SK-N-MC (cell line): Measurements from ENCODE around the gene PIK3C2G.

Source experiments
- DNase-seq: peaks from one replicate; pipeline ENCODE4 v3.0.0-alpha.2; 2011; ENCODE audit warnings: low read depth, low spot score
- H3K27ac ChIP-seq: fragments of 200-600 bp; sonication (generic); 2 replicates; pipeline ENCODE4 v1.5.1; 2016; ENCODE audit warnings: mixed run types
- H3K36me3 ChIP-seq: fragments of 200-600 bp; sonication (generic); 2 replicates; pipeline ENCODE4 v1.6.1; 2017; ENCODE audit warnings: antibody characterized with exemption, low read length, mixed read lengths; ENCODE audit not compliant: insufficient read depth
- H3K4me3 ChIP-seq: fragments of 200-600 bp; sonication (generic); 2 replicates; pipeline ENCODE4 v1.5.1; 2016
- H3K9ac ChIP-seq: fragments of 200-600 bp; sonication (generic); 2 replicates; pipeline ENCODE4 v1.8.0; 2017; ENCODE audit warnings: mixed run types, mixed read lengths; ENCODE audit not compliant: insufficient read length
- H3K9me3 ChIP-seq: fragments of 200-600 bp; sonication (generic); 2 replicates; pipeline ENCODE4 v1.6.1; 2017; ENCODE audit warnings: low read depth, mild to moderate bottlenecking, antibody characterized with exemption, low read length, moderate library complexity, mixed read lengths
- EZH2 ChIP-seq: fragments of 200-600 bp; sonication (generic); IDR thresholded peaks from one replicate; pipeline ENCODE4 v1.6.1; 2017; ENCODE audit warnings: antibody characterized with exemption
- FOXP2 ChIP-seq: optimal IDR thresholded peaks from 2 replicates; pipeline ENCODE3; 2011; ENCODE audit warnings: mild to moderate bottlenecking, moderate library complexity; ENCODE audit not compliant: insufficient read depth; ENCODE audit errors: extremely low read length, control extremely low read depth
- POLR2AphosphoS5 ChIP-seq: IDR thresholded peaks from 2 replicates; pipeline ENCODE4 v1.6.1; 2012; ENCODE audit warnings: mild to moderate bottlenecking, low read depth, low read length, borderline replicate concordance

PIK3C2G gene

GRCh38 chr12:18589316-18589715 lies 328.0 kb downstream of the PIK3C2G start:
- DNase-seq, result no peak
- Histone ChIP-seq H3K9me3 (no peaks in the 10 kb centered on the region), H3K4me3 (no peak overlapping the region), H3K36me3 (no peaks in the 10 kb centered on the region), H3K27ac (no peak overlapping the region), H3K9ac (no peak overlapping the region)
- no peak for TF ChIP-seq FOXP2
- no peak for TF ChIP-seq EZH2
- TF ChIP-seq POLR2AphosphoS5, result no peak

GRCh38 chr12:18591473-18591872 lies 330.2 kb downstream of the PIK3C2G start:
- no peak for TF ChIP-seq FOXP2
- no peak for TF ChIP-seq POLR2AphosphoS5
- TF ChIP-seq EZH2, result no peak
- Histone ChIP-seq H3K9ac (no peak overlapping the region), H3K27ac (no peak overlapping the region), H3K9me3 (no peaks in the 10 kb centered on the region), H3K36me3 (no peaks in the 10 kb centered on the region), H3K4me3 (no peak overlapping the region)
- no peak for DNase-seq

GRCh38 chr12:18595412-18595811 lies 334.1 kb downstream of the PIK3C2G start:
- no peak overlapping the region for H3K4me3 ChIP-seq
- DNase-seq, result no peak
- H3K9ac ChIP-seq, result no peak overlapping the region
- no peaks in the 10 kb centered on the region for H3K9me3 ChIP-seq
- H3K27ac ChIP-seq, result no peak overlapping the region
- no peak for TF ChIP-seq FOXP2
- no peak for TF ChIP-seq EZH2
- TF ChIP-seq POLR2AphosphoS5, result no peak
- H3K36me3 ChIP-seq, result no peaks in the 10 kb centered on the region

- no peaks in the 10 kb centered on the region for H3K36me3 ChIP-seq
- no peak overlapping the region for H3K9ac ChIP-seq
- no peak for DNase-seq
- H3K4me3 ChIP-seq, result no peak overlapping the region
- H3K9me3 ChIP-seq, result no peaks in the 10 kb centered on the region
- no peak overlapping the region for H3K27ac ChIP-seq
- TF ChIP-seq FOXP2 (no peak), EZH2 (no peak), POLR2AphosphoS5 (no peak)
Observed at GRCh38 chr12:18601962-18602361, 340.6 kb downstream of the PIK3C2G start.

- H3K9ac ChIP-seq, result no peak overlapping the region
- no peaks in the 10 kb centered on the region for H3K9me3 ChIP-seq
- H3K27ac ChIP-seq, result no peak overlapping the region
- no peak for TF ChIP-seq POLR2AphosphoS5
- no peak for TF ChIP-seq EZH2
- TF ChIP-seq FOXP2, result no peak
- no peak overlapping the region for H3K4me3 ChIP-seq
- no peak for DNase-seq
- H3K36me3 ChIP-seq, result no peaks in the 10 kb centered on the region
Observed at GRCh38 chr12:18612971-18613370, 351.7 kb downstream of the PIK3C2G start.

- no peak for DNase-seq
- H3K9ac ChIP-seq, result no peak overlapping the region
- H3K36me3 ChIP-seq, result no peaks in the 10 kb centered on the region
- H3K4me3 ChIP-seq, result no peak overlapping the region
- no peak overlapping the region for H3K27ac ChIP-seq
- TF ChIP-seq POLR2AphosphoS5, result no peak
- TF ChIP-seq FOXP2, result no peak
- no peak for TF ChIP-seq EZH2
- no peaks in the 10 kb centered on the region for H3K9me3 ChIP-seq
Observed at GRCh38 chr12:18620986-18621385, 359.7 kb downstream of the PIK3C2G start.

GRCh38 chr12:18629445-18629844 lies 368.1 kb downstream of the PIK3C2G start:
- no peak overlapping the region for H3K9ac ChIP-seq
- no peak for DNase-seq
- no peaks in the 10 kb centered on the region for H3K36me3 ChIP-seq
- no peaks in the 10 kb centered on the region for H3K9me3 ChIP-seq
- no peak overlapping the region for H3K27ac ChIP-seq
- no peak for TF ChIP-seq EZH2
- TF ChIP-seq POLR2AphosphoS5, result no peak
- no peak for TF ChIP-seq FOXP2
- H3K4me3 ChIP-seq, result no peak overlapping the region

- H3K4me3 ChIP-seq, result no peak overlapping the region
Observed at GRCh38 chr12:18629916-18630315, 368.6 kb downstream of the PIK3C2G start.

GRCh38 chr12:18631339-18631738 lies 370.0 kb downstream of the PIK3C2G start:
- Histone ChIP-seq H3K27ac (no peak overlapping the region), H3K4me3 (no peak overlapping the region), H3K9me3 (no peaks in the 10 kb centered on the region), H3K36me3 (no peaks in the 10 kb centered on the region), H3K9ac (no peak overlapping the region)
- TF ChIP-seq FOXP2 (no peak), POLR2AphosphoS5 (no peak), EZH2 (no peak)
- DNase-seq, result no peak

More at GRCh38 chr12:18629916-18630315, 368.6 kb downstream of the PIK3C2G start:
- Histone ChIP-seq H3K9ac (no peak overlapping the region), H3K36me3 (no peaks in the 10 kb centered on the region), H3K9me3 (no peaks in the 10 kb centered on the region), H3K27ac (no peak overlapping the region)
- no peak for DNase-seq
- no peak for TF ChIP-seq FOXP2
- TF ChIP-seq POLR2AphosphoS5, result no peak
- TF ChIP-seq EZH2, result no peak
